Measurements from ENCODE around the gene TMEM25.

DNA sequence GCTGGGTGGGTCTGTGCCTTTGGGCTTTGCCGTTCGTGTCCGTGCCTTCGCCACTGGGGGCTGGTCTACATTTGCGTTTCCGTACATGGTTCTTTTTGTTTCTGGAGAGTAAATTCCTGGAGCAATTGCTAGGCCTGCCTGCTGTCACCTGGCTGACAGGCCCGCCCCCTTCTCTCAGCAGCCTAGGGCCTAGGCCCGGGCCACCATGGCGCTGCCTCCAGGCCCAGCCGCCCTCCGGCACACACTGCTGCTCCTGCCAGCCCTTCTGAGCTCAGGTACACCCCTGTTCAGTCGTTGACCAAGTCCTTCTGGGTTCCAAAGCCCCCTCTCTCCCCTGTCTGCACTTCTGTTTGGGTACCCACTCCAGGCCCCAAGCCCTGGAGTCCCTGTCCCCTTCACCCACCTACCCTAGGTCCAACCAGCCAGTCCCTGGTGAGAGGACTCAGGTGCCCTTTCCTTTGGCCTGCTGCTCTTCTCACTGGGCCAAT is 649 bp downstream of the TMEM25 start:
- TF ChIP-seq CTCF (IDR thresholded peaks at IDR 0.05) (no peak), POLR2A (IDR thresholded peaks at IDR 0.05) (no peak)
